ENCODE data around the gene WDR48. TPM values are rescaled to one million over a fixed set of nuclear protein-coding genes. Genes with fewer than 3 reads are reported as not detected.

WDR48 gene
- total RNA-seq, 1 experiment from 2014 or later, result 19.3 TPM

GRCh38 chr3:39141171-39141995 is 89.6 kb downstream of the WDR48 start:
- BruUV-seq (replicated peaks), result no TSS peak
- no peak overlapping the region for H3K27ac ChIP-seq (ENCODE audit: low read depth, low read length, poor library complexity, severe bottlenecking)
- CTCF ChIA-PET, result no interaction called here
- no peak for DNase-seq (ENCODE audit: low spot score)
- no peaks in the 10 kb centered on the region for H3K9me3 ChIP-seq (ENCODE audit: low read depth, low read length, poor library complexity, severe bottlenecking)
- H3K36me3 ChIP-seq (ENCODE audit: insufficient read depth, low read length, poor library complexity, severe bottlenecking), result peaks cover 22% of the 10 kb centered on the region
- H3K4me3 ChIP-seq (ENCODE audit: low read depth, low read length, poor library complexity, severe bottlenecking), result no peak overlapping the region
- no peaks in the 10 kb centered on the region for H3K27me3 ChIP-seq (replicated peaks; ENCODE audit: insufficient read depth, low read depth, low read length, poor library complexity)
- intact Hi-C loops (cut with micrococcal nuclease; ENCODE audit: unreplicated experiment), result no loop called here
- H3K4me1 ChIP-seq (ENCODE audit: insufficient read depth, low read length, poor library complexity, severe bottlenecking), result no peaks in the 10 kb centered on the region
- no peak for TF ChIP-seq CTCF (conservative IDR thresholded peaks at IDR 0.05; ENCODE audit: low read depth, low read length)
- no peak for TF ChIP-seq EZH2 (IDR thresholded peaks at IDR 0.05; ENCODE audit: borderline replicate concordance, low read depth, low read length, poor library complexity, severe bottlenecking)
- POLR2A ChIA-PET (ENCODE audit: low non-redundant PET), result no interaction called here

GRCh38 chr3:39142067-39142466 is 90.3 kb downstream of the WDR48 start:
- peaks cover 22% of the 10 kb centered on the region for H3K36me3 ChIP-seq (ENCODE audit: insufficient read depth, low read length, poor library complexity, severe bottlenecking)
- CTCF ChIA-PET, result no interaction called here
- no TSS peak for BruUV-seq (replicated peaks)

GRCh38 chr3:39143051-39143885 is 91.5 kb downstream of the WDR48 start:
- BruUV-seq (replicated peaks), result no TSS peak
- peaks cover 22% of the 10 kb centered on the region for H3K36me3 ChIP-seq (ENCODE audit: insufficient read depth, low read length, poor library complexity, severe bottlenecking)
- no peaks in the 10 kb centered on the region for H3K27me3 ChIP-seq (replicated peaks; ENCODE audit: insufficient read depth, low read depth, low read length, poor library complexity)
- no peak overlapping the region for H3K27ac ChIP-seq (ENCODE audit: low read depth, low read length, poor library complexity, severe bottlenecking)
- TF ChIP-seq CTCF (conservative IDR thresholded peaks at IDR 0.05; ENCODE audit: low read depth, low read length) (no peak), EZH2 (IDR thresholded peaks at IDR 0.05; ENCODE audit: borderline replicate concordance, low read depth, low read length, poor library complexity, severe bottlenecking) (no peak)
- H3K4me1 ChIP-seq (ENCODE audit: insufficient read depth, low read length, poor library complexity, severe bottlenecking), result peaks cover 16% of the 10 kb centered on the region
- H3K4me3 ChIP-seq (ENCODE audit: low read depth, low read length, poor library complexity, severe bottlenecking), result no peak overlapping the region
- CTCF ChIA-PET, result no interaction called here
- POLR2A ChIA-PET (ENCODE audit: low non-redundant PET), result no interaction called here
- intact Hi-C loops (cut with micrococcal nuclease; ENCODE audit: unreplicated experiment), result no loop called here
- DNase-seq (ENCODE audit: low spot score), result no peak
- H3K9me3 ChIP-seq (ENCODE audit: low read depth, low read length, poor library complexity, severe bottlenecking), result no peaks in the 10 kb centered on the region

More at GRCh38 chr3:39142067-39142466, 90.3 kb downstream of the WDR48 start:
- Histone ChIP-seq H3K4me1 (ENCODE audit: insufficient read depth, low read length, poor library complexity, severe bottlenecking) (peaks cover 4% of the 10 kb centered on the region), H3K4me3 (ENCODE audit: low read depth, low read length, poor library complexity, severe bottlenecking) (no peak overlapping the region), H3K27me3 (replicated peaks; ENCODE audit: insufficient read depth, low read depth, low read length, poor library complexity) (no peaks in the 10 kb centered on the region), H3K27ac (ENCODE audit: low read depth, low read length, poor library complexity, severe bottlenecking) (no peak overlapping the region), H3K9me3 (ENCODE audit: low read depth, low read length, poor library complexity, severe bottlenecking) (no peaks in the 10 kb centered on the region)
- intact Hi-C loops (cut with micrococcal nuclease; ENCODE audit: unreplicated experiment), result no loop called here
- TF ChIP-seq EZH2 (IDR thresholded peaks at IDR 0.05; ENCODE audit: borderline replicate concordance, low read depth, low read length, poor library complexity, severe bottlenecking) (no peak), CTCF (conservative IDR thresholded peaks at IDR 0.05; ENCODE audit: low read depth, low read length) (no peak)
- POLR2A ChIA-PET (ENCODE audit: low non-redundant PET), result no interaction called here
- DNase-seq (ENCODE audit: low spot score), result no peak
